ENCODE data around the gene STMN3. TPM values are rescaled to one million over a fixed set of nuclear protein-coding genes. Genes with fewer than 3 reads are reported as not detected.

STMN3 gene
- total and polyA plus RNA-seq, 10 of the 15 experiments (the other 5 are each of a cell fraction or from before 2014, with no cell fraction given), result 0.09 to 3.6 (median 1.4) TPM; not detected in 1

GRCh38 chr20:63691711-63692435 lies 38.6 kb upstream of the STMN3 start:
- CTCF ChIA-PET, result no interaction called here

More at GRCh38 chr20:63691711-63692435, 38.6 kb upstream of the STMN3 start:
- DNase-seq (ENCODE audit: low read depth, low spot score), result no peak
- Histone ChIP-seq H3K27me3 (replicated peaks in 1 of 2; ENCODE audit: control insufficient read depth in 2 of 2, insufficient read depth in 2 of 2, low read length in 1 of 2) (no peaks in the 10 kb centered on the region), H3K4me1 (ENCODE audit: control insufficient read depth, insufficient read depth, low read length) (no peaks in the 10 kb centered on the region; the same call in 1 of the 2 replicates), H3K4me3 (no peak overlapping the region), H3K27ac (ENCODE audit: control insufficient read depth, insufficient read depth) (no peak overlapping the region), H3K9me3 (replicated peaks; ENCODE audit: control insufficient read depth, insufficient read depth, low read length) (no peaks in the 10 kb centered on the region), H3K79me2 (ENCODE audit: control insufficient read depth, insufficient read depth, low read length) (no peaks in the 10 kb centered on the region), H4K20me1 (ENCODE audit: control insufficient read depth, insufficient read depth) (no peaks in the 10 kb centered on the region), H3K36me3 (ENCODE audit: control insufficient read depth in 2 of 2, insufficient read depth in 2 of 2, low read length in 1 of 2) (no peaks in the 10 kb centered on the region), H3K4me2 (ENCODE audit: control insufficient read depth, insufficient read depth) (no peak overlapping the region), H3K9ac (ENCODE audit: control insufficient read depth, insufficient read depth, low read length) (no peak overlapping the region), H2AFZ (ENCODE audit: control insufficient read depth, low read depth, low read length) (no peak overlapping the region)
- TF ChIP-seq CHD4 (IDR thresholded peaks at IDR 0.05) (no peak), TCF7 (IDR thresholded peaks at IDR 0.05; ENCODE audit: borderline replicate concordance) (no peak), KLF5 (IDR thresholded peaks at IDR 0.05; ENCODE audit: partially characterized antibody) (no peak), ZNF384 (IDR thresholded peaks at IDR 0.05; ENCODE audit: borderline replicate concordance, low read depth, low read length) (no peak), POLR2A (IDR thresholded peaks at IDR 0.05; ENCODE audit: low read depth, low read length) (peak; percentile 11), NBN (IDR thresholded peaks at IDR 0.05) (no peak), STAT3 (IDR thresholded peaks at IDR 0.05; ENCODE audit: low read depth, low read length) (no peak), MTA3 (IDR thresholded peaks at IDR 0.05; ENCODE audit: borderline replicate concordance, low read length) (0 out of 2 replicates have a peak, but pooled peaks have one; percentile 52), SRF (IDR thresholded peaks at IDR 0.05; ENCODE audit: low read depth in 2 of 2, low read length in 2 of 2) (no peak), RFX5 (IDR thresholded peaks at IDR 0.05; ENCODE audit: low read depth, low read length) (no peak), YY1 (IDR thresholded peaks at IDR 0.05; ENCODE audit: low read depth, low read length) (no peak), ZNF687 (IDR thresholded peaks at IDR 0.05) (no peak)
- POLR2A ChIA-PET, result no interaction called here
- WGBS (ENCODE audit: insufficient coverage, insufficient replicate concordance, low lambda C conversion rate, missing lambda C conversion rate), result 73% methylated on average over 19 of the region's 21 CpGs
- no TSS peak for BruUV-seq (replicated peaks)
- FAIRE-seq, result no peak
- RAD21 ChIA-PET (ENCODE audit: unreplicated experiment), result no interaction called here
- intact Hi-C loops (cut with micrococcal nuclease; ENCODE audit: unreplicated experiment), result no loop called here
- no peak; the same call in 2 of the 3 replicates for ATAC-seq
- SMC1A ChIA-PET (ENCODE audit: uncharacterized antibody, unreplicated experiment), result no interaction called here
- in situ Hi-C loops (cut with MboI), result no loop called here
